HG02678 (cell line): ENCODE results near the gene RSF1.
"Not testable (repeated sequence)": the region's sequence is repeated elsewhere in the genome, so short reads cannot be mapped to it uniquely, and the experiment has no call there.

Experiments used
- ATAC-seq: cut with Tn5 transposase; IDR thresholded peaks from one replicate; pipeline ENCODE4 v1.9.1; 2021; ENCODE audit warnings: mild to moderate bottlenecking, moderate library complexity; ENCODE audit not compliant: unreplicated experiment

RSF1 gene

GRCh38 chr11:77633926-77634325 lies 186.6 kb downstream of the RSF1 start:
- ATAC-seq, result not testable (repeated sequence)

DNA sequence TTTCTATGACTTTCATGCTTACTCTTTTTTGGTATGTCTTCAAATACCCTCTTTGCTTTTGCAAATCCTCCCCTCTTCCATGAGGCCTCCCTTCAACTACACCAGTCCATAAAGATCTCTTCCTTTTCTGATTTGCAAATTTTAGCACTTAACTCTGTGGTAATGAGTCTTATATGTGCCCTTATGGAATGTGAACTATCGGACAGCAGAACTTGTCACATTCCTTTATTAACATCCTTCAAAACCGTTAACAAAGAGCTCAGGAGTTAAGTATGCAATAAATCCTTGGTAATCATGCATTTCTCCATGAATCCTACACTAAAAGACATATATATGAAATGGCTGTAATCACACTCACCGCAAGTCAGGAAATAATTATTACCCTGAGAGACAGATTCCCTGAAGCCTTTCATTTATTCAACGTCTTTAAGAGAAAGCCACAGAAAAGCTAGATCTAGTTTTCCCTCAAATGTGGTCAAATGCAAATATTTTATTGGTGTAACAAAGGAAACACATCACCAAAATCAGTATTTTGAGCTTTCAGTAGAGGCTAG lies 190.3 kb downstream of the RSF1 start:
- no peak for ATAC-seq

DNA sequence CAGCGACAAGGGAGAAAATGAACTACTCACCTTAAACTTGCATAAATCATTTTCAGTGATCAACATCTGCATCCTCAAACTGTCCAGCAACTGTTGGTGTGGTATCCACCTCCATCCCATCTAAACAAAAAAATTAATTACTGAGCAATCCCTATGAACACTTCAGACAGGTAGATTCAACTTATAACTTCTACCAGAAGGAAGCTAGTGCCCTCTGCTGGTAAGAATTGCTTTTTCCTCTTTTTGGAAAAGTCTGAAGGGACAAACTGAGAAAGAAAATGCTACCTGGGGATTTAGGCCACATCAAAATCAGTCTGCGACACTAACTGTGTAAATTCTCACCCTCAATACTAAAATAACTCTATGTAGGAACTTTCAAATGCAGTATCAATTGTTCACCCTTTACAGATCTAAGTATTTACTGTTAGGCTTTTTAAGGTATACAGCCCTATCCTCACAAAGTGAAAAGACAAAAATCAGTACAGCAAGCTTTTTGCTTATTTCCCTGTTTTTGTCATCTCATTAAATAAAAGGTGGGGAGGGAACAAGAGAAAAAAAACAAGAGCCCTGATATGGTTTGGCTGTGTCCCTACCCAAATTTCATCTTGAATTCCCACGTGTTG lies 200.8 kb downstream of the RSF1 start:
- ATAC-seq, result no peak

- no peak for ATAC-seq
Observed at GRCh38 chr11:77617892-77618291, 202.6 kb downstream of the RSF1 start.

- ATAC-seq, result no peak
Observed at GRCh38 chr11:77611921-77612320, 208.6 kb downstream of the RSF1 start.
